HEK293 (cell line): ENCODE data around the gene VSIG10L.

Source experiments
- KLF9 ChIP-seq: fragments of 450-650 bp; formaldehyde crosslinking; IDR thresholded peaks from 2 replicates; pipeline ENCODE4 v1.5.1; 2016; ENCODE audit warnings: missing biosample characterization, missing genetic modification characterization, low read depth
- REPIN1 ChIP-seq: fragments of 450-650 bp; formaldehyde crosslinking; IDR thresholded peaks from 2 replicates; pipeline ENCODE4 v1.5.1; 2017; ENCODE audit warnings: missing biosample characterization, missing genetic modification characterization, low read depth
- SP2 ChIP-seq: fragments of 450-650 bp; formaldehyde crosslinking; IDR thresholded peaks from 2 replicates; pipeline ENCODE4 v1.5.1; 2016; ENCODE audit warnings: missing biosample characterization, missing genetic modification characterization
- TRIM28 ChIP-seq: IDR thresholded peaks from 2 replicates; pipeline ENCODE4 v1.6.1; 2011; ENCODE audit warnings: low read length, control low read depth, borderline replicate concordance
- ZBTB44 ChIP-seq: fragments of 450-650 bp; IDR thresholded peaks from 2 replicates; pipeline ENCODE4 v1.5.1; 2018; ENCODE audit warnings: missing biosample characterization, mild to moderate bottlenecking, missing genetic modification characterization
- ZNF558 ChIP-seq: fragments of 450-650 bp; formaldehyde crosslinking; IDR thresholded peaks from 2 replicates; pipeline ENCODE4 v1.5.1; 2016; ENCODE audit warnings: missing biosample characterization, missing genetic modification characterization
- ZNF623 ChIP-seq: fragments of 450-650 bp; formaldehyde crosslinking; IDR thresholded peaks from 2 replicates; pipeline ENCODE4 v1.5.1; 2016; ENCODE audit warnings: missing biosample characterization, missing genetic modification characterization
- ZNF624 ChIP-seq: fragments of 450-650 bp; formaldehyde crosslinking; IDR thresholded peaks from 2 replicates; pipeline ENCODE4 v1.5.1; 2017; ENCODE audit warnings: missing biosample characterization, missing genetic modification characterization
- ZNF670 ChIP-seq: fragments of 450-650 bp; formaldehyde crosslinking; IDR thresholded peaks from 2 replicates; pipeline ENCODE4 v1.5.1; 2016; ENCODE audit warnings: missing biosample characterization, missing genetic modification characterization, low read depth
- ZNF791 ChIP-seq: fragments of 450-650 bp; formaldehyde crosslinking; IDR thresholded peaks from 2 replicates; pipeline ENCODE4 v1.5.1; 2016; ENCODE audit warnings: missing biosample characterization, missing genetic modification characterization
- ZSCAN5A ChIP-seq: fragments of 450-650 bp; formaldehyde crosslinking; IDR thresholded peaks from 2 replicates; pipeline ENCODE4 v1.5.1; 2016; ENCODE audit warnings: missing biosample characterization, missing genetic modification characterization
- TF ChIP-seq, protein P1 (sequence below): fragments of 450-650 bp; formaldehyde crosslinking; IDR thresholded peaks from 2 replicates; pipeline ENCODE4 v1.5.1; 2016; ENCODE audit warnings: missing biosample characterization, missing genetic modification characterization
- TF ChIP-seq, protein P2 (sequence below): fragments of 450-650 bp; formaldehyde crosslinking; IDR thresholded peaks from 2 replicates; pipeline ENCODE4 v1.5.1; 2016; ENCODE audit warnings: missing biosample characterization, missing genetic modification characterization

GRCh38 chr19:51367565-51368365 is 25.8 kb upstream of the VSIG10L start:
- TF ChIP-seq, protein P1, sequence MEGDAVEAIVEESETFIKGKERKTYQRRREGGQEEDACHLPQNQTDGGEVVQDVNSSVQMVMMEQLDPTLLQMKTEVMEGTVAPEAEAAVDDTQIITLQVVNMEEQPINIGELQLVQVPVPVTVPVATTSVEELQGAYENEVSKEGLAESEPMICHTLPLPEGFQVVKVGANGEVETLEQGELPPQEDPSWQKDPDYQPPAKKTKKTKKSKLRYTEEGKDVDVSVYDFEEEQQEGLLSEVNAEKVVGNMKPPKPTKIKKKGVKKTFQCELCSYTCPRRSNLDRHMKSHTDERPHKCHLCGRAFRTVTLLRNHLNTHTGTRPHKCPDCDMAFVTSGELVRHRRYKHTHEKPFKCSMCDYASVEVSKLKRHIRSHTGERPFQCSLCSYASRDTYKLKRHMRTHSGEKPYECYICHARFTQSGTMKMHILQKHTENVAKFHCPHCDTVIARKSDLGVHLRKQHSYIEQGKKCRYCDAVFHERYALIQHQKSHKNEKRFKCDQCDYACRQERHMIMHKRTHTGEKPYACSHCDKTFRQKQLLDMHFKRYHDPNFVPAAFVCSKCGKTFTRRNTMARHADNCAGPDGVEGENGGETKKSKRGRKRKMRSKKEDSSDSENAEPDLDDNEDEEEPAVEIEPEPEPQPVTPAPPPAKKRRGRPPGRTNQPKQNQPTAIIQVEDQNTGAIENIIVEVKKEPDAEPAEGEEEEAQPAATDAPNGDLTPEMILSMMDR (tag by site-specific recombination): peak; percentile 45; the same call in 1 of the 2 replicates
- TF ChIP-seq ZSCAN5A (tag by site-specific recombination): 0 out of 2 replicates have a peak, but pooled peaks have one; percentile 44
- no peak for TF ChIP-seq ZNF791
- TF ChIP-seq ZNF624 (tag by site-specific recombination): no peak
- no peak for TF ChIP-seq ZNF558
- peak; percentile 100 for TF ChIP-seq KLF9
- no peak for TF ChIP-seq ZNF623
- no peak for TF ChIP-seq ZNF670 (tag by site-specific recombination)
- TF ChIP-seq SP2 (tag by site-specific recombination): peak; percentile 97
- TF ChIP-seq ZBTB44 (tag by site-specific recombination): no peak
- no peak for TF ChIP-seq TRIM28
- TF ChIP-seq, protein P2, sequence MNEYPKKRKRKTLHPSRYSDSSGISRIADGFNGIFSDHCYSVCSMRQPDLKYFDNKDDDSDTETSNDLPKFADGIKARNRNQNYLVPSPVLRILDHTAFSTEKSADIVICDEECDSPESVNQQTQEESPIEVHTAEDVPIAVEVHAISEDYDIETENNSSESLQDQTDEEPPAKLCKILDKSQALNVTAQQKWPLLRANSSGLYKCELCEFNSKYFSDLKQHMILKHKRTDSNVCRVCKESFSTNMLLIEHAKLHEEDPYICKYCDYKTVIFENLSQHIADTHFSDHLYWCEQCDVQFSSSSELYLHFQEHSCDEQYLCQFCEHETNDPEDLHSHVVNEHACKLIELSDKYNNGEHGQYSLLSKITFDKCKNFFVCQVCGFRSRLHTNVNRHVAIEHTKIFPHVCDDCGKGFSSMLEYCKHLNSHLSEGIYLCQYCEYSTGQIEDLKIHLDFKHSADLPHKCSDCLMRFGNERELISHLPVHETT (tag by site-specific recombination): no peak
- TF ChIP-seq REPIN1 (tag by site-specific recombination): no peak
